Liver (tissue), 9 donors: ENCODE measurements around the gene DYRK1B. TPM values are rescaled to one million over a fixed set of nuclear protein-coding genes. Genes with fewer than 3 reads are reported as not detected.

Experiments used
- DNase-seq: peaks from one replicate; pipeline ENCODE4 v3.0.0-alpha.2; 2017; ENCODE audit warnings: low spot score
- H3K27ac ChIP-seq, 2 donors: one replicate each; pipeline ENCODE4 v1.7.0; 2013; ENCODE audit warnings: inconsistent platforms in 2 of 2, low read length in 2 of 2, control low read depth in 1 of 2, low read depth in 1 of 2, mild to moderate bottlenecking in 1 of 2
- H3K27me3 ChIP-seq, 4 donors: one replicate each; pipeline versions ENCODE4 v1.6.1 to v1.7.0; 2013; ENCODE audit warnings: low read length in 3 of 4, inconsistent platforms in 1 of 4, mild to moderate bottlenecking in 1 of 4, moderate library complexity in 1 of 4; ENCODE audit not compliant: control insufficient read depth in 4 of 4, insufficient read depth in 4 of 4
- H3K36me3 ChIP-seq, 4 donors: one replicate each; pipeline versions ENCODE4 v1.6.1 to v1.7.0; 2013; ENCODE audit warnings: low read length in 3 of 4, mild to moderate bottlenecking in 3 of 4, low read depth in 1 of 4, moderate library complexity in 1 of 4; ENCODE audit not compliant: control insufficient read depth in 4 of 4, insufficient read depth in 3 of 4
- H3K4me1 ChIP-seq, 4 donors: one replicate each; pipeline versions ENCODE4 v1.6.1 to v1.7.0; 2013; ENCODE audit warnings: low read length in 3 of 4, mild to moderate bottlenecking in 3 of 4, moderate library complexity in 1 of 4; ENCODE audit not compliant: control insufficient read depth in 4 of 4, insufficient read depth in 4 of 4
- H3K4me3 ChIP-seq, 3 donors: one replicate each; pipeline versions ENCODE4 v1.6.1 to v1.7.0; 2013; ENCODE audit warnings: low read length in 3 of 3, control low read depth in 1 of 3, low read depth in 1 of 3, mild to moderate bottlenecking in 1 of 3
- H3K9ac ChIP-seq, 2 donors: one replicate each; pipeline ENCODE4 v1.7.0; 2013; ENCODE audit warnings: low read length in 2 of 2, mild to moderate bottlenecking in 2 of 2, moderate library complexity in 2 of 2, control low read depth in 1 of 2, low read depth in 1 of 2
- H3K9me3 ChIP-seq, 4 donors: one replicate each; pipeline versions ENCODE4 v1.6.1 to v1.7.0; 2013; ENCODE audit warnings: low read length in 3 of 4; ENCODE audit not compliant: control insufficient read depth in 4 of 4
- ATF3 ChIP-seq: IDR thresholded peaks from 2 replicates; pipeline ENCODE4 v1.6.1; 2016; ENCODE audit warnings: antibody characterized with exemption
- CTCF ChIP-seq: fragments of 150-350 bp; IDR thresholded peaks from 2 replicates; pipeline ENCODE4 v1.5.1; 2017; ENCODE audit warnings: improper control_type of control experiment, low read depth, low read length; ENCODE audit not compliant: missing input control
- FOXA2 ChIP-seq: IDR thresholded peaks from 2 replicates; pipeline ENCODE4 v1.6.1; 2016; ENCODE audit warnings: antibody characterized with exemption
- GABPA ChIP-seq, 2 donors: IDR thresholded peaks in 1 of 2; conservative IDR thresholded peaks in 1 of 2; 2 replicates each; pipeline ENCODE4 v1.6.1; 2016; ENCODE audit warnings: antibody characterized with exemption in 2 of 2, mild to moderate bottlenecking in 1 of 2, moderate library complexity in 1 of 2
- HNF4G ChIP-seq: IDR thresholded peaks from 2 replicates; pipeline ENCODE4 v1.6.1; 2016; ENCODE audit warnings: antibody characterized with exemption
- JUND ChIP-seq, 2 donors: IDR thresholded peaks; 2 replicates each; pipeline ENCODE4 v1.6.1; 2016; ENCODE audit warnings: antibody characterized with exemption in 2 of 2
- NR2F2 ChIP-seq: IDR thresholded peaks from 2 replicates; pipeline ENCODE4 v1.6.1; 2016; ENCODE audit warnings: antibody characterized with exemption
- RAD21 ChIP-seq, 2 donors: IDR thresholded peaks; 2 replicates each; pipeline ENCODE4 v1.6.1; 2016; ENCODE audit warnings: antibody characterized with exemption in 2 of 2, mild to moderate bottlenecking in 2 of 2
- RXRA ChIP-seq, 2 donors: IDR thresholded peaks; 2 replicates each; pipeline ENCODE4 v1.6.1; 2017 to 2018; ENCODE audit warnings: antibody characterized with exemption in 2 of 2, mild to moderate bottlenecking in 1 of 2
- SP1 ChIP-seq: IDR thresholded peaks from 2 replicates; pipeline ENCODE4 v1.6.1; 2018; ENCODE audit warnings: antibody characterized with exemption, mild to moderate bottlenecking
- YY1 ChIP-seq: IDR thresholded peaks from 2 replicates; pipeline ENCODE4 v1.6.1; 2016; ENCODE audit warnings: antibody characterized with exemption, mild to moderate bottlenecking
- WGBS: extraction: QIAGEN DNeasy Blood & Tissue Kit; methylation state at CpG from one replicate; pipeline ENCODE4 v1.1.7; 2013; 5-methylcytosine and 5-hydroxymethylcytosine counted together
- polyA plus RNA-seq, 2 donors: library from polyadenylated mRNA; stranded (reverse) in 1 of 2; unstranded in 1 of 2; fragments of 200-250 nt in 1 of 2; fragments of >200 nt in 1 of 2; fragmentation: Nextera tagmentation in 1 of 2; extraction: Ambion mirVana in 1 of 2; gene quantifications; one replicate each; pipeline versions ENCODE4 v1.2.1 to v1.2.3, GENCODE V29; 2013 to 2015
- total RNA-seq, 2 donors: library from RNA; depleted of rRNA; stranded (reverse); fragments of >200 nt; gene quantifications; one replicate each; pipeline ENCODE4 v1.2.3, GENCODE V29; 2014
- TF ChIP-seq, protein P1 (sequence below): IDR thresholded peaks from 2 replicates; pipeline ENCODE4 v1.6.1; 2016; ENCODE audit warnings: antibody characterized with exemption
- TF ChIP-seq, protein P2 (sequence below): IDR thresholded peaks from 2 replicates; pipeline ENCODE4 v1.6.1; 2016; ENCODE audit warnings: antibody characterized with exemption
- donor health status: healthy.
- donor health status: healthy.
- donor health status: healthy.
- donor health status: healthy.
- donor health status: healthy.

Gene DYRK1B
- total and polyA plus RNA-seq, 4 donors, result 2.8 to 7.6 (median 3.2) TPM

- DNase-seq, result no peak
- peaks cover 0 to 38% (median 7%) of the 10 kb centered on the region in 4 donors for H3K36me3 ChIP-seq
- TF ChIP-seq JUND (IDR thresholded peaks at IDR 0.05) (no peak), YY1 (no peak), SP1 (no peak), RXRA (IDR thresholded peaks at IDR 0.05) (no peak), HNF4G (no peak), GABPA (IDR thresholded peaks at IDR 0.05 in 1 of 2, conservative IDR thresholded peaks at IDR 0.05 in 1 of 2) (no peak), ATF3 (no peak)
- H3K27me3 ChIP-seq, result no peaks in the 10 kb centered on the region
- H3K9me3 ChIP-seq, result no peaks in the 10 kb centered on the region
- no peak overlapping the region for H3K9ac ChIP-seq
- no peak overlapping the region for H3K27ac ChIP-seq
- 93% methylated on average over 13 of the region's 13 CpGs for WGBS
- no peak overlapping the region for H3K4me3 ChIP-seq
- H3K4me1 ChIP-seq, result peaks cover 2 to 21% (median 18%) of the 10 kb centered on the region in 4 donors
Observed at GRCh38 chr19:39827216-39827615, 6.7 kb downstream of the DYRK1B start.

DNA sequence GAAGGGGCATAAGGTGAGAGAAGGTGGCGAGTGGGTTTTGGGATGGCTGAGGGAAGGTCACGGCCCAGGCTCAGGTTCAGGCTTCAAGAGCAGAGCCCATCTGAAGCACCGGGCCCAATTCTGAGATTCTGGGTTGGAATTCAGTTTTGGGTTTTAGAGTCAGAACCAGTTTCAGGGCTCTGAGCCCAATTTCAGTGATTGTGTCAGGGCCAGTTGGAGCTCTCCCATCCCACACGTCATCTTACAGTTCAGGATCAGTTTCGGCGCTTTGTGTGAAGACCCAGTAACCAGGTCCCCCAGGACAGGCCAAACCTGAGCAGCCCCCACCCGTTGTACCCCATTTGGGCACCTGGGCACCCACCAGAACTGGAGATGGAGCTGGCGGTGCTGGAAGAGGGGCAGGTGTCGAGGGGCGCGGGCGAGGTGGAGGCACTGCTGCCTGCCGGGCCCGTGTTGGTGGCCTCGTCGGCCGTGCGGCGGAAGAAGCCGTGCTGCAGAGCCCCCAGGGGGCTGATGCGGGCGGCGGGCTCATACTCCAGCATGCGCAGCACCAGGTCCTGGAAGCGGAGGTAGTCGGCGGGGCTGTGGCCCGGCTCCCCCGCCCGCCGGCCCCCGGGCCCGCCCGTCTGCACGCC lies 7.5 kb downstream of the DYRK1B start:
- peaks cover 2 to 20% (median 15%) of the 10 kb centered on the region in 4 donors for H3K4me1 ChIP-seq
- H3K27ac ChIP-seq, result no peak overlapping the region
- 96% methylated on average over 35 of the region's 35 CpGs for WGBS

GRCh38 chr19:39825531-39826076 lies 8.4 kb downstream of the DYRK1B start:
- TF ChIP-seq ATF3 (no peak), RAD21 (IDR thresholded peaks at IDR 0.05) (no peak)
- no peak for DNase-seq
- peaks cover 2 to 20% (median 15%) of the 10 kb centered on the region in 4 donors for H3K4me1 ChIP-seq
- no peaks in the 10 kb centered on the region for H3K27me3 ChIP-seq
- no peak overlapping the region for H3K4me3 ChIP-seq
- 92% methylated on average over 17 of the region's 17 CpGs for WGBS
- H3K9me3 ChIP-seq, result no peaks in the 10 kb centered on the region
- H3K36me3 ChIP-seq, result peaks cover 0 to 36% (median 6%) of the 10 kb centered on the region in 4 donors
- no peak overlapping the region for H3K9ac ChIP-seq
- H3K27ac ChIP-seq, result no peak overlapping the region

More for the DNA sequence above, 7.5 kb downstream of the DYRK1B start:
- Histone ChIP-seq H3K36me3 (peaks cover 0 to 38% (median 7%) of the 10 kb centered on the region in 4 donors), H3K27me3 (no peaks in the 10 kb centered on the region), H3K9me3 (no peaks in the 10 kb centered on the region), H3K4me3 (no peak overlapping the region), H3K9ac (no peak overlapping the region)
- DNase-seq, result no peak
- TF ChIP-seq GABPA (IDR thresholded peaks at IDR 0.05 in 1 of 2, conservative IDR thresholded peaks at IDR 0.05 in 1 of 2) (no peak), SP1 (no peak), NR2F2 (no peak)

DNA sequence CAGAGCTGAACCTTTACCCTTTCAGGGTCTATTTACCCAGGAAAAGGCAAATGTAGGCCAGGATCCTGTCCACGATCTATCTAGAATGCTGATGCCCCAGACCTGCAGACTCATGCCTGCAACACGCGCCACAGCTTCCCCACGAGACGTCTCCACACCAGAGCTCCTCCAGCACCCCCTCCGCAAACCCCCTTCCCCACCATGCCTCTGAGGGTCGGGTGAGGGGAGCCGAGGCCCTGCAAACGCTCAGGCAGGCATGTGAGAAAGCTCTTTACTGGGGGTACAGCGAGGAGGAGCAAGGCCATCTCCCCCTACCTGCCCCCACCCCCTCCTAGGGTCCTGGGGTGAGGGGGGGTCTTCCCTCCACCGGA lies 8.9 kb downstream of the DYRK1B start:
- TF ChIP-seq, protein P1, sequence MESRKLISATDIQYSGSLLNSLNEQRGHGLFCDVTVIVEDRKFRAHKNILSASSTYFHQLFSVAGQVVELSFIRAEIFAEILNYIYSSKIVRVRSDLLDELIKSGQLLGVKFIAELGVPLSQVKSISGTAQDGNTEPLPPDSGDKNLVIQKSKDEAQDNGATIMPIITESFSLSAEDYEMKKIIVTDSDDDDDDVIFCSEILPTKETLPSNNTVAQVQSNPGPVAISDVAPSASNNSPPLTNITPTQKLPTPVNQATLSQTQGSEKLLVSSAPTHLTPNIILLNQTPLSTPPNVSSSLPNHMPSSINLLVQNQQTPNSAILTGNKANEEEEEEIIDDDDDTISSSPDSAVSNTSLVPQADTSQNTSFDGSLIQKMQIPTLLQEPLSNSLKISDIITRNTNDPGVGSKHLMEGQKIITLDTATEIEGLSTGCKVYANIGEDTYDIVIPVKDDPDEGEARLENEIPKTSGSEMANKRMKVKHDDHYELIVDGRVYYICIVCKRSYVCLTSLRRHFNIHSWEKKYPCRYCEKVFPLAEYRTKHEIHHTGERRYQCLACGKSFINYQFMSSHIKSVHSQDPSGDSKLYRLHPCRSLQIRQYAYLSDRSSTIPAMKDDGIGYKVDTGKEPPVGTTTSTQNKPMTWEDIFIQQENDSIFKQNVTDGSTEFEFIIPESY, result no peak
- TF ChIP-seq FOXA2, result no peak
- TF ChIP-seq JUND (IDR thresholded peaks at IDR 0.05), result no peak
- TF ChIP-seq SP1, result no peak
- no peak for TF ChIP-seq ATF3
- TF ChIP-seq RXRA (IDR thresholded peaks at IDR 0.05), result no peak
- TF ChIP-seq CTCF, result no peak
- TF ChIP-seq, protein P2, sequence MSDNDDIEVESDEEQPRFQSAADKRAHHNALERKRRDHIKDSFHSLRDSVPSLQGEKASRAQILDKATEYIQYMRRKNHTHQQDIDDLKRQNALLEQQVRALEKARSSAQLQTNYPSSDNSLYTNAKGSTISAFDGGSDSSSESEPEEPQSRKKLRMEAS, result no peak
- no peak for TF ChIP-seq YY1
- Histone ChIP-seq H3K27me3 (no peaks in the 10 kb centered on the region), H3K9me3 (no peaks in the 10 kb centered on the region), H3K4me1 (peaks cover 2 to 20% (median 15%) of the 10 kb centered on the region in 4 donors), H3K4me3 (peak overlapping the region in 1 of 3 donors; percentile 4), H3K36me3 (peaks cover 0 to 31% (median 4%) of the 10 kb centered on the region in 4 donors), H3K9ac (no peak overlapping the region), H3K27ac (peak overlapping the region in 1 of 2 donors; percentile 22)
- 66% methylated on average over 11 of the region's 11 CpGs for WGBS
- no peak for DNase-seq
